H9 (cell line): ENCODE data around the gene RNF133. TPM values are rescaled to one million over a fixed set of nuclear protein-coding genes. Genes with fewer than 3 reads are reported as not detected.

ENCODE experiments used
- DNase-seq: peaks from one replicate; pipeline ENCODE4 v3.0.0-alpha.2; 2017
- H2AFZ ChIP-seq: one replicate; pipeline ENCODE4 v1.6.1; 2013; ENCODE audit warnings: mild to moderate bottlenecking, low read length, control low read depth, moderate library complexity
- H2AK5ac ChIP-seq: 2 replicates; pipeline ENCODE4 v1.6.1; 2013; ENCODE audit warnings: low read length, control low read depth, mixed read lengths; ENCODE audit not compliant: insufficient read length
- H2BK120ac ChIP-seq: one replicate; pipeline ENCODE4 v1.6.1; 2013; ENCODE audit warnings: low read depth, mild to moderate bottlenecking, low read length, control low read depth, inconsistent platforms; ENCODE audit not compliant: poor library complexity, severe bottlenecking
- H2BK12ac ChIP-seq: 2 replicates; pipeline ENCODE4 v1.6.1; 2013; ENCODE audit warnings: low read length, control low read depth, mixed read lengths, low read depth; ENCODE audit not compliant: insufficient read length
- H2BK15ac ChIP-seq: 2 replicates; pipeline ENCODE4 v1.6.1; 2013; ENCODE audit warnings: low read depth, low read length, control low read depth
- H2BK20ac ChIP-seq: one replicate; pipeline ENCODE4 v1.6.1; 2013; ENCODE audit warnings: low read depth, mild to moderate bottlenecking, low read length, control low read depth, inconsistent platforms; ENCODE audit not compliant: poor library complexity, severe bottlenecking
- H2BK5ac ChIP-seq: 2 replicates; pipeline ENCODE4 v1.6.1; 2013; ENCODE audit warnings: low read length, control low read depth, mixed read lengths; ENCODE audit not compliant: insufficient read length
- H3K14ac ChIP-seq: 2 replicates; pipeline ENCODE4 v1.6.1; 2013; ENCODE audit warnings: low read length, control low read depth; ENCODE audit not compliant: insufficient read depth
- H3K18ac ChIP-seq: 2 replicates; pipeline ENCODE4 v1.6.1; 2013; ENCODE audit warnings: low read depth, mild to moderate bottlenecking, mixed read lengths, low read length, control low read depth; ENCODE audit not compliant: insufficient read length
- H3K23ac ChIP-seq: 2 replicates; pipeline ENCODE4 v1.6.1; 2013; ENCODE audit warnings: low read length, control low read depth, mixed read lengths, low read depth; ENCODE audit not compliant: insufficient read length
- H3K23me2 ChIP-seq: 2 replicates; pipeline ENCODE4 v1.6.1; 2013; ENCODE audit warnings: low read depth, mild to moderate bottlenecking, mixed read lengths, low read length, control low read depth; ENCODE audit not compliant: insufficient read length, poor library complexity, severe bottlenecking
- H3K27ac ChIP-seq: 2 replicates; pipeline ENCODE4 v1.5.1; 2013; ENCODE audit warnings: low read length, control low read depth, mixed read lengths, low read depth; ENCODE audit not compliant: insufficient read length
- H3K27me3 ChIP-seq: 2 replicates; pipeline ENCODE4 v1.6.1; 2013; ENCODE audit warnings: low read length, control low read depth, inconsistent platforms; ENCODE audit not compliant: insufficient read depth
- H3K4ac ChIP-seq: 2 replicates; pipeline ENCODE4 v1.6.1; 2013; ENCODE audit warnings: low read depth, mild to moderate bottlenecking, control low read depth, inconsistent platforms, low read length, moderate library complexity
- H3K4me1 ChIP-seq: 2 replicates; pipeline ENCODE4 v1.6.1; 2013; ENCODE audit warnings: low read length, control low read depth, inconsistent platforms; ENCODE audit not compliant: insufficient read depth
- H3K4me2 ChIP-seq: 2 replicates; pipeline ENCODE4 v1.6.1; 2013; ENCODE audit warnings: low read length, control low read depth, mixed read lengths; ENCODE audit not compliant: insufficient read length, insufficient read depth
- H3K56ac ChIP-seq: 2 replicates; pipeline ENCODE4 v1.6.1; 2013; ENCODE audit warnings: low read depth, mild to moderate bottlenecking, mixed read lengths, low read length, control low read depth; ENCODE audit not compliant: insufficient read length
- H3K79me1 ChIP-seq: 2 replicates; pipeline ENCODE4 v1.6.1; 2013; ENCODE audit warnings: low read depth, mild to moderate bottlenecking, moderate library complexity, low read length, control low read depth, inconsistent platforms; ENCODE audit not compliant: insufficient read depth, poor library complexity, severe bottlenecking
- H3K79me2 ChIP-seq: 2 replicates; pipeline ENCODE4 v1.6.1; 2013; ENCODE audit warnings: low read length, control low read depth, inconsistent platforms; ENCODE audit not compliant: insufficient read depth
- H3K9ac ChIP-seq: 2 replicates; pipeline ENCODE4 v1.6.1; 2013; ENCODE audit warnings: low read length, control low read depth, mixed read lengths; ENCODE audit not compliant: insufficient read length; ENCODE audit errors: extremely low read depth
- H3K9me3 ChIP-seq: one replicate; pipeline ENCODE4 v1.6.1; 2013; ENCODE audit warnings: low read depth, low read length, inconsistent platforms; ENCODE audit not compliant: control insufficient read depth
- H3T11ph ChIP-seq: one replicate; pipeline ENCODE4 v1.6.1; 2013; ENCODE audit warnings: mild to moderate bottlenecking, low read length, control low read depth, inconsistent platforms
- H4K20me1 ChIP-seq: one replicate; pipeline ENCODE4 v1.6.1; 2013; ENCODE audit not compliant: control insufficient read depth, insufficient read length, insufficient read depth
- H4K5ac ChIP-seq: 2 replicates; pipeline ENCODE4 v1.6.1; 2013; ENCODE audit warnings: low read depth, mild to moderate bottlenecking, mixed read lengths, low read length, control low read depth; ENCODE audit not compliant: insufficient read length
- H4K8ac ChIP-seq: replicated peaks from 2 replicates; pipeline ENCODE4 v1.6.1; 2013; ENCODE audit warnings: low read length, control low read depth, mixed read lengths, low read depth; ENCODE audit not compliant: insufficient read length
- H4K91ac ChIP-seq: 2 replicates; pipeline ENCODE4 v1.6.1; 2013; ENCODE audit warnings: low read depth, mild to moderate bottlenecking, moderate library complexity, mixed read lengths, low read length, control low read depth; ENCODE audit not compliant: insufficient read length
- H3K27ac Mint-ChIP-seq, 3 experiments: 2 replicates in 2 of 3; 3 replicates in 1 of 3; pipeline ENCODE4 v1.8.0; 2020 to 2021; ENCODE audit warnings: mixed read lengths in 3 of 3, mild to moderate bottlenecking in 1 of 3, moderate library complexity in 1 of 3
- H3K27me3 Mint-ChIP-seq: 2 replicates; pipeline ENCODE4 v1.8.0; 2021; ENCODE audit warnings: low read depth, mild to moderate bottlenecking, moderate library complexity, mixed read lengths
- H3K36me3 Mint-ChIP-seq, 3 experiments: 2 replicates in 2 of 3; 3 replicates in 1 of 3; pipeline ENCODE4 v1.8.0; 2020 to 2021; ENCODE audit warnings: low read depth in 3 of 3, mixed read lengths in 3 of 3; ENCODE audit not compliant: insufficient read depth in 1 of 3
- H3K4me1 Mint-ChIP-seq, 2 experiments: 2 replicates each; pipeline ENCODE4 v1.8.0; 2020; ENCODE audit warnings: mixed read lengths in 2 of 2
- H3K4me3 Mint-ChIP-seq, 2 experiments: 2 replicates in 1 of 2; 3 replicates in 1 of 2; pipeline ENCODE4 v1.8.0; 2020 to 2021; ENCODE audit warnings: mild to moderate bottlenecking in 2 of 2, mixed read lengths in 2 of 2, moderate library complexity in 1 of 2
- H3K9me3 Mint-ChIP-seq, 2 experiments: 2 replicates in 1 of 2; 3 replicates in 1 of 2; pipeline ENCODE4 v1.8.0; 2020; ENCODE audit warnings: mild to moderate bottlenecking in 2 of 2, mixed read lengths in 2 of 2, moderate library complexity in 1 of 2
- WGBS: extraction: QIAGEN DNeasy Blood & Tissue Kit; methylation state at CpG from one replicate; pipeline ENCODE4 v1.1.7; 2013; ENCODE audit warnings: missing lambda C conversion rate, low lambda C conversion rate, mixed read lengths; ENCODE audit not compliant: insufficient read length; ENCODE audit errors: extremely low coverage; 5-methylcytosine and 5-hydroxymethylcytosine counted together
- total RNA-seq: library from RNA; stranded (reverse); gene quantifications from 2 replicates; pipeline ENCODE4 v1.2.1, GENCODE V29; 2021
- TF ChIP-seq, protein P1 (sequence below): fragments of 200-600 bp; sonication (generic); conservative IDR thresholded peaks from 3 replicates; pipeline ENCODE4 v1.8.0; 2021; ENCODE audit warnings: antibody characterized with exemption, mild to moderate bottlenecking

RNF133 gene
- total RNA-seq, 1 experiment from 2014 or later: 0.31 TPM

DNA sequence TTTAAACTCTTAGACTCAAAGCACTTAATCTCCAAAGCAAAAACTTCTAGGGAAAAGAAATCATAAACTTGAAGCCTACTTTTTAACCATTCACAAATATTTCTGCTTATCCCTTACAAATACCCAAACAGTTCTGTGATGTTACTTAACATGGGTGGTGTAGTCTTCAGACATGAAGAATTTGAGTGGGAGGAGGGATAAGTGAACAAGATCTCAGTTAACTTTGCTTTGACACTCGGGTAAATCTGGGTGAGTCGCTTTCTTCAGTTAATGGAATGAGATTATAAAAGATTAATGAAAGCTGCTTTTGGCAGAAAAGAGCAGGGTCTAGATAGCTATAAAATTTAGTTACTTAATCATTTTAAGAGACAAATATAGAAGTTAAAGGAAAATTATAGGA lies 47.5 kb downstream of the RNF133 start:
- Mint-ChIP-seq H3K4me3 (no peak overlapping the region), H3K27me3 (no peaks in the 10 kb centered on the region), H3K27ac (no peak overlapping the region), H3K9me3 (peaks cover 0 to under 1% of the 10 kb centered on the region in 2 experiments; a peak in 1 of 5 replicates), H3K36me3 (peaks cover 0 to under 1% (median 0%) of the 10 kb centered on the region in 3 experiments; a peak in 1 of 7 replicates), H3K4me1 (peaks cover 4 to 5% of the 10 kb centered on the region in 2 experiments; a peak in 3 of 4 replicates)
- no peak overlapping the region for H2BK5ac ChIP-seq
- no peak overlapping the region for H4K5ac ChIP-seq
- no peak overlapping the region for H2BK12ac ChIP-seq
- H4K8ac ChIP-seq: no peak overlapping the region
- TF ChIP-seq, protein P1, sequence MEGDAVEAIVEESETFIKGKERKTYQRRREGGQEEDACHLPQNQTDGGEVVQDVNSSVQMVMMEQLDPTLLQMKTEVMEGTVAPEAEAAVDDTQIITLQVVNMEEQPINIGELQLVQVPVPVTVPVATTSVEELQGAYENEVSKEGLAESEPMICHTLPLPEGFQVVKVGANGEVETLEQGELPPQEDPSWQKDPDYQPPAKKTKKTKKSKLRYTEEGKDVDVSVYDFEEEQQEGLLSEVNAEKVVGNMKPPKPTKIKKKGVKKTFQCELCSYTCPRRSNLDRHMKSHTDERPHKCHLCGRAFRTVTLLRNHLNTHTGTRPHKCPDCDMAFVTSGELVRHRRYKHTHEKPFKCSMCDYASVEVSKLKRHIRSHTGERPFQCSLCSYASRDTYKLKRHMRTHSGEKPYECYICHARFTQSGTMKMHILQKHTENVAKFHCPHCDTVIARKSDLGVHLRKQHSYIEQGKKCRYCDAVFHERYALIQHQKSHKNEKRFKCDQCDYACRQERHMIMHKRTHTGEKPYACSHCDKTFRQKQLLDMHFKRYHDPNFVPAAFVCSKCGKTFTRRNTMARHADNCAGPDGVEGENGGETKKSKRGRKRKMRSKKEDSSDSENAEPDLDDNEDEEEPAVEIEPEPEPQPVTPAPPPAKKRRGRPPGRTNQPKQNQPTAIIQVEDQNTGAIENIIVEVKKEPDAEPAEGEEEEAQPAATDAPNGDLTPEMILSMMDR: no peak
- no peaks in the 10 kb centered on the region for H3K79me2 ChIP-seq
- H3K23ac ChIP-seq: no peak overlapping the region
- no peak overlapping the region for H3K18ac ChIP-seq
- H2BK120ac ChIP-seq: no peak overlapping the region
- no peak overlapping the region for H3K4ac ChIP-seq
- H3K4me2 ChIP-seq: no peak overlapping the region
- H3K9me3 ChIP-seq: no peaks in the 10 kb centered on the region
- no peak overlapping the region for H3K9ac ChIP-seq
- no peak overlapping the region for H2BK20ac ChIP-seq
- no peak overlapping the region for H2AK5ac ChIP-seq
- H3K79me1 ChIP-seq: no peaks in the 10 kb centered on the region
- no peak for DNase-seq
- H3K14ac ChIP-seq: no peak overlapping the region
- H3K56ac ChIP-seq: no peak overlapping the region
- H4K91ac ChIP-seq: no peak overlapping the region
- H3K27me3 ChIP-seq: no peaks in the 10 kb centered on the region
- H4K20me1 ChIP-seq: no peaks in the 10 kb centered on the region
- H3K4me1 ChIP-seq: no peaks in the 10 kb centered on the region
- H3K23me2 ChIP-seq: no peaks in the 10 kb centered on the region
- no peak overlapping the region for H3T11ph ChIP-seq
- H2AFZ ChIP-seq: no peak overlapping the region
- H3K27ac ChIP-seq: no peak overlapping the region
- no peak overlapping the region for H2BK15ac ChIP-seq
- no CpG with 5 or more reads among the region's 2 CpGs for WGBS

Other genes with a start within 250 kb of the RNF133 start
- gene RNF148, start 3.8 kb upstream of the RNF133 start, total RNA-seq: 0.29 and 0.39 TPM in 2 replicates
- 7.1 and 8.1 TPM in 2 replicates for gene CADPS2, start 187.3 kb upstream of the RNF133 start, total RNA-seq